Esophagus muscularis mucosa (tissue), 4 donors: Measurements from ENCODE around the gene SIM1.

Experiments used
- CTCF ChIP-seq, 3 experiments: fragments of 200-600 bp in 2 of 3; fragments of 450-650 bp in 1 of 3; sonication (generic) in 2 of 3; IDR thresholded peaks; one replicate each; pipeline ENCODE4 v1.5.1; 2017 to 2019; ENCODE audit warnings: antibody characterized with exemption in 3 of 3, mild to moderate bottlenecking in 2 of 3, moderate library complexity in 1 of 3
- EP300 ChIP-seq: sonication (generic); formaldehyde crosslinking; IDR thresholded peaks from one replicate; pipeline ENCODE4 v1.6.1; 2017; ENCODE audit warnings: antibody characterized with exemption
- POLR2A ChIP-seq: fragments of 450-650 bp; IDR thresholded peaks from one replicate; pipeline ENCODE4 v1.6.1; 2017; ENCODE audit warnings: antibody characterized with exemption, moderate library complexity, mild to moderate bottlenecking, low read depth
- POLR2AphosphoS5 ChIP-seq, 2 donors: sonication (generic); formaldehyde crosslinking; IDR thresholded peaks; one replicate each; pipeline ENCODE4 v1.6.1; 2017; ENCODE audit warnings: antibody characterized with exemption in 2 of 2

- TF ChIP-seq POLR2A (no peak), CTCF (IDR thresholded peaks at IDR 0.05) (no peak), POLR2AphosphoS5 (IDR thresholded peaks at IDR 0.05) (no peak), EP300 (no peak)
Observed at GRCh38 chr6:100464903-100465700, at the start of gene SIM1.
